ENCODE data around the gene DHX32. TPM values are rescaled to one million over a fixed set of nuclear protein-coding genes. Genes with fewer than 3 reads are reported as not detected.

The DHX32 gene
- total and polyA plus RNA-seq, 2 of the 4 experiments (the other 2 are of a cell fraction) = 15.6 to 27.8 TPM

DNA sequence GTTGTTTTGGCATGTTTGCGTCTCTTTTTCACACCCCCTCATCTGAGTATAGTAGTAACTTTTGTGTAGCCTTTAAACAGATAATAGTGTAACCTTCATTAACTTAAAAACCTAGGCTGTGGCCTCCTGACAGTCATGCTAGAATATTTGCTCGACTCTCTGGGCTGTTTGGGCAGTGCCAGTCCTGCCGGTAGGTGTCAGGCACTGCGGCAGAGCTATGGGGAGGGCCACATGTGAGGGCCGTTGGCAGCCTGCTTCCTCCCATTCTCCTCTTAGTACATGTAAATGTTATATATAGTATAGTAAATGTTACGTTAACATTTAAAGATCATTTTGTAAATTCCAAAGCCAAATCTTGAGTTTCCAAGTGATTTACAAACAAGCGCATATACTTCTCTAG, 31.6 kb downstream of the DHX32 start:
- Histone ChIP-seq H4K91ac (ENCODE audit: insufficient read depth, low read depth, low read length) (no peak overlapping the region), H3K4me2 (ENCODE audit: low read depth, low read length) (no peak overlapping the region), H3K9me1 (ENCODE audit: insufficient read depth, low read length) (peaks cover 3% of the 10 kb centered on the region; the same call in 1 of the 2 replicates), H2BK5ac (ENCODE audit: low read depth, low read length, poor library complexity, severe bottlenecking) (no peak overlapping the region), H3K36me3 (ENCODE audit: control insufficient read depth, insufficient read depth, low read length) (peaks cover 39% of the 10 kb centered on the region), H3K4me1 (ENCODE audit: control insufficient read depth, insufficient read depth, low read length) (no peaks in the 10 kb centered on the region), H3K9ac (ENCODE audit: low read depth, low read length) (no peak overlapping the region), H3K27ac (ENCODE audit: insufficient read depth, low read length) (no peak overlapping the region), H3K14ac (replicated peaks; ENCODE audit: low read depth, low read length) (no peak overlapping the region), H3K4me3 (ENCODE audit: insufficient read depth, low read depth, low read length) (no peak overlapping the region), H2BK120ac (ENCODE audit: low read depth, low read length) (no peak overlapping the region), H4K5ac (ENCODE audit: low read depth, low read length) (no peak overlapping the region), H4K8ac (ENCODE audit: low read depth in 2 of 2, low read length in 2 of 2) (no peak overlapping the region), H3K27me3 (ENCODE audit: control insufficient read depth, insufficient read depth, low read length) (no peaks in the 10 kb centered on the region), H3K23ac (ENCODE audit: low read depth, low read length) (no peak overlapping the region), H2BK20ac (ENCODE audit: low read depth, low read length) (no peak overlapping the region), H3K56ac (ENCODE audit: extremely low read depth, insufficient read depth, low read length) (no peak overlapping the region), H3K79me1 (ENCODE audit: low read depth in 1 of 2, low read length in 2 of 2) (no peaks in the 10 kb centered on the region; a peak in 1 of 4 replicates), H3K18ac (ENCODE audit: low read depth, low read length) (no peak overlapping the region), H3K9me3 (ENCODE audit: control insufficient read depth, insufficient read depth, low read length) (no peaks in the 10 kb centered on the region), H2AFZ (replicated peaks; ENCODE audit: low read length, poor library complexity) (no peak overlapping the region), H2AK9ac (replicated peaks; ENCODE audit: low read depth, low read length, poor library complexity) (no peak overlapping the region), H2BK15ac (ENCODE audit: low read depth, low read length) (no peak overlapping the region), H3K4ac (ENCODE audit: low read depth, low read length) (no peak overlapping the region), H2AK5ac (ENCODE audit: low read depth, low read length) (no peak overlapping the region), H4K20me1 (ENCODE audit: insufficient read depth, low read length) (no peaks in the 10 kb centered on the region)
- dilution Hi-C loops (cut with HindIII; ENCODE audit: low sequenced_read_pairs, unreplicated experiment) = no loop called here
- CTCF ChIA-PET = no interaction called here
- no CpG with 5 or more reads among the region's 7 CpGs for WGBS, 2 experiments (ENCODE audit: extremely low coverage in 2 of 2, insufficient read length in 1 of 2)
- intact Hi-C loops (cut with micrococcal nuclease) = no loop called here
- DNase-seq (no peak), ATAC-seq (ENCODE audit: low read depth) (no peak)
- no TSS peak for BruUV-seq (replicated peaks)
- in situ Hi-C loops (cut with MboI; ENCODE audit: low sequenced_read_pairs) = no loop called here
- TF ChIP-seq SMC3 (IDR thresholded peaks at IDR 0.05; ENCODE audit: low read depth, low read length) = no peak
- POLR2A ChIA-PET (ENCODE audit: unreplicated experiment) = no interaction called here

Data from IMR-90 (cell line).